ENCODE data around the gene GDF11. TPM values are rescaled to one million over a fixed set of nuclear protein-coding genes. Genes with fewer than 3 reads are reported as not detected.
A peak's percentile ranks its signal among the peaks of the same experiment; 100 is the strongest.

The GDF11 gene
- total RNA-seq, 2 donors from 2014 or later = 3.0 to 9.7 TPM

- DNase-seq (ENCODE audit: low spot score) (no peak), ATAC-seq (ENCODE audit: insufficient number of reproducible peaks, low FRiP score, low read depth) (no peak)
- Histone ChIP-seq H3K4me3 (peak overlapping the region; percentile 90), H3K4me1 (ENCODE audit: control insufficient read depth in 1 of 2, low read depth in 2 of 2) (peaks cover 22 to 51% of the 10 kb centered on the region in 2 donors), H3K9me3 (no peaks in the 10 kb centered on the region), H3K27ac (peak overlapping the region; percentile 90 to 92), H3K36me3 (peaks cover 4% of the 10 kb centered on the region), H3K27me3 (replicated peaks; ENCODE audit: insufficient read depth) (no peaks in the 10 kb centered on the region)
- no peak for TF ChIP-seq CTCF (IDR thresholded peaks at IDR 0.05)
Measured at GRCh38 chr12:55703901-55704761, 38.8 kb upstream of the GDF11 start.

- Histone ChIP-seq H3K9me3 (no peaks in the 10 kb centered on the region), H3K36me3 (no peaks in the 10 kb centered on the region), H3K4me3 (peak overlapping the region; percentile 90), H3K27me3 (replicated peaks; ENCODE audit: insufficient read depth) (no peaks in the 10 kb centered on the region), H3K27ac (peak overlapping the region; percentile 90 to 92), H3K4me1 (ENCODE audit: control insufficient read depth in 1 of 2, low read depth in 2 of 2) (peaks cover 26 to 57% of the 10 kb centered on the region in 2 donors)
- DNase-seq (ENCODE audit: low spot score) (no peak), ATAC-seq (ENCODE audit: insufficient number of reproducible peaks, low FRiP score, low read depth) (no peak)
- TF ChIP-seq CTCF (IDR thresholded peaks at IDR 0.05) = no peak
Measured at GRCh38 chr12:55704824-55705718, 37.9 kb upstream of the GDF11 start.

- H3K27ac ChIP-seq = peak overlapping the region; percentile 90 to 92
- no peaks in the 10 kb centered on the region for H3K36me3 ChIP-seq
- TF ChIP-seq CTCF (IDR thresholded peaks at IDR 0.05) = peak; percentile 55
- DNase-seq (ENCODE audit: low spot score) (no peak), ATAC-seq (ENCODE audit: insufficient number of reproducible peaks, low FRiP score, low read depth) (no peak)
- no peaks in the 10 kb centered on the region for H3K9me3 ChIP-seq
- no peaks in the 10 kb centered on the region for H3K27me3 ChIP-seq (replicated peaks; ENCODE audit: insufficient read depth)
- peaks cover 21 to 57% of the 10 kb centered on the region in 2 donors for H3K4me1 ChIP-seq (ENCODE audit: control insufficient read depth in 1 of 2, low read depth in 2 of 2)
- peak overlapping the region; percentile 90 for H3K4me3 ChIP-seq
Measured at GRCh38 chr12:55705782-55706402, 37.0 kb upstream of the GDF11 start.

- peak overlapping the region; percentile 90 for H3K4me3 ChIP-seq
- H3K36me3 ChIP-seq = no peaks in the 10 kb centered on the region
- H3K27ac ChIP-seq = peak overlapping the region; percentile 90 to 92
- no peaks in the 10 kb centered on the region for H3K9me3 ChIP-seq
- no peak for TF ChIP-seq CTCF (IDR thresholded peaks at IDR 0.05)
- no peaks in the 10 kb centered on the region for H3K27me3 ChIP-seq (replicated peaks; ENCODE audit: insufficient read depth)
- DNase-seq (ENCODE audit: low spot score) = no peak
- no peak for ATAC-seq (ENCODE audit: insufficient number of reproducible peaks, low FRiP score, low read depth)
- H3K4me1 ChIP-seq (ENCODE audit: control insufficient read depth in 1 of 2, low read depth in 2 of 2) = peaks cover 19 to 56% of the 10 kb centered on the region in 2 donors
Measured at GRCh38 chr12:55706568-55707218, 36.2 kb upstream of the GDF11 start.
